ENCODE data around the gene HOXD11.

The HOXD11 gene

DNA sequence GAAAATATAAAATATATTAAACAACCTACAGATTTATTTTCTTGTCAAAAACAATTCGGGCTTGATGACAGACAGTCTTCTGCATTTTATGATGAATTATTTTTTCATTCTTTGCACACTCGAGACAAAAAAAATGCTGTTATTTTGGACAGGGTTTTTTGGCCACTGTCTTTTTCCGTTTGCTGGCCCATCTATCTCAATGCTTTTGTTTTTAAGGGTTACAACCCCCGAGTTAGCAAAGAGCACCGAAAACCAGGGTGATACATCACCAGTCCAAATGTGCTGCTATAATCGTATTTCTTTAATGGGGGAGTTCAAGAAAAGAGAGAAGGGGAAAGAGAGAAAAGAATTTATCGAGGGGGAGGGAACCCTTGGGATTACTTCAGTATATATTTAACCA is 31.0 kb upstream of the HOXD11 start:
- DNase-seq (ENCODE audit: low spot score): no peak
- TF ChIP-seq, protein P1, sequence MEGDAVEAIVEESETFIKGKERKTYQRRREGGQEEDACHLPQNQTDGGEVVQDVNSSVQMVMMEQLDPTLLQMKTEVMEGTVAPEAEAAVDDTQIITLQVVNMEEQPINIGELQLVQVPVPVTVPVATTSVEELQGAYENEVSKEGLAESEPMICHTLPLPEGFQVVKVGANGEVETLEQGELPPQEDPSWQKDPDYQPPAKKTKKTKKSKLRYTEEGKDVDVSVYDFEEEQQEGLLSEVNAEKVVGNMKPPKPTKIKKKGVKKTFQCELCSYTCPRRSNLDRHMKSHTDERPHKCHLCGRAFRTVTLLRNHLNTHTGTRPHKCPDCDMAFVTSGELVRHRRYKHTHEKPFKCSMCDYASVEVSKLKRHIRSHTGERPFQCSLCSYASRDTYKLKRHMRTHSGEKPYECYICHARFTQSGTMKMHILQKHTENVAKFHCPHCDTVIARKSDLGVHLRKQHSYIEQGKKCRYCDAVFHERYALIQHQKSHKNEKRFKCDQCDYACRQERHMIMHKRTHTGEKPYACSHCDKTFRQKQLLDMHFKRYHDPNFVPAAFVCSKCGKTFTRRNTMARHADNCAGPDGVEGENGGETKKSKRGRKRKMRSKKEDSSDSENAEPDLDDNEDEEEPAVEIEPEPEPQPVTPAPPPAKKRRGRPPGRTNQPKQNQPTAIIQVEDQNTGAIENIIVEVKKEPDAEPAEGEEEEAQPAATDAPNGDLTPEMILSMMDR (conservative IDR thresholded peaks at IDR 0.05; ENCODE audit: low read depth): no peak
- ChIA-PET POLR2A (ENCODE audit: low non-redundant PET) (no interaction called here), CTCF (no interaction called here)
- H3K27ac ChIP-seq: no peak overlapping the region

- ChIA-PET CTCF (no interaction called here), POLR2A (ENCODE audit: low non-redundant PET) (no interaction called here)
- no peak overlapping the region for H3K27ac ChIP-seq
- TF ChIP-seq, protein P1 (conservative IDR thresholded peaks at IDR 0.05; ENCODE audit: low read depth): no peak
- DNase-seq (ENCODE audit: low spot score): no peak
Measured at GRCh38 chr2:176076796-176077195, 30.3 kb upstream of the HOXD11 start.

DNA sequence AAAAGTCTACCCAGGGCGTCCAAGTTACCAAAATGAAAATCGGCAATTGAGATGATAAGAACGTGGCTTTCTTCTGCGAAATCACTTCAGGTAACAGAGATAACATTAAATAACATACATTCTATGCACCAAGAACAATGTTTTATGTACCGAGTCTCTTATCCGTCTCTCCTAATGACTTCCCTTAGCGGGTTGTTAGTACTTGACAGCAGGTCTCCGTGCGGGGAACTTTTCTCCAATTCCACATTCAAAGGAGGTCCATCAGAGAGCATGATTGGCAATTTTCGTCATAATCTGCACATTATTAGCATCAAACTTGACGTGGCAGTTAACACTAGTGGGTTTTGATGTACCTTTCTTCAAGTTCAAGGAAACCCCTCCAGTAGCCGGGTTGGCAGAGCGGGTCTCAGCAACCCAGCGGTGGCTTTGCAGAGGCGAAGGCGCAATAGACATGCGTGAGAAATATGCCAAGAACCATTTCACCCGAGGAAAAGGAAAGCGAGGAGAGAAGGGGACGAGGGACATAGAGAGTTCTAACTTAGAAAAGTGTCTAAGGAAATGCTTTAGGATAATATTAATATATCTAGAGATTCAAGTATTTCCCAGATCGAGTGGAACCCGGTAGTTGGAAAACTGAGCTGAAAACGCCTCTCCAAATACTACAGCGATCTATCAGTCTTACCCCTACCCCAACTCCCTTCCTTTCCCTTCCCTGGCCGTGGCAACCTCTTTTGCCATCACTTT is 28.4 kb upstream of the HOXD11 start:
- TF ChIP-seq, protein P1 (conservative IDR thresholded peaks at IDR 0.05; ENCODE audit: low read depth): no peak
- POLR2A ChIA-PET (ENCODE audit: low non-redundant PET): no interaction called here
- H3K27ac ChIP-seq: no peak overlapping the region
- CTCF ChIA-PET: interaction anchor here (0.5 to 2.0 kb wide), 10 partner anchors 18 to 713 kb away, joined by 3 to 16 read pairs (median 4); no protein-coding TSS in a partner anchor
- no peak for DNase-seq (ENCODE audit: low spot score)

DNA sequence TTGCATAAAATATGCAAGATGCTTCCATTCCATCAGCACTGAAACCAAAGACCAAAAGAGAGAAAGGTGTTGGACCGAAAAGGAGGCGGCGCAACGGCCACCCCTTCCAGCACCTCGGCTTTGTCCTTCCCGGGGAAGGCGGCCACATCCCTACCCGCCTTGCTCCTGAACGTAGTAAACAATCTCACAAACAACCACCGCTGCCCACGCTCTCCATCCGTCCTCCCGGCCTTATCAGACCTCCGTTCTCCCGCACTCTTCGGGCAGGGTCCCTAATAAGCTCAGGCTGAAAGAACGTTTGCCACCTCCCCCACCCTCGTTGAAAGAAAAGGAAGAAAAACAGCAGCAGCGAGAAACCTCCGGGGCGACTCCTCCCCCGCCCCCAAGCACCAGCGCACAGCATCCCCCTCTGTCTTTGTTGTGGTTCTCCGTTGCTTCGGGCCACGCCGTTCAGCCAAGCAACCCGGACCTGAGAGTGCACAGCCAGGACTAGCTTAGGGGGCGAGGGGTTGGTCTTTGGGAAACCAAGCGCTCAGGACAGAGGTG is 27.7 kb upstream of the HOXD11 start:
- CTCF ChIA-PET: interaction anchor here (0.6 to 2.0 kb wide), 12 partner anchors 10 to 984 kb away, joined by 3 to 16 read pairs (median 4); no protein-coding TSS in a partner anchor
- TF ChIP-seq, protein P1 (conservative IDR thresholded peaks at IDR 0.05; ENCODE audit: low read depth): no peak
- no peak overlapping the region for H3K27ac ChIP-seq
- POLR2A ChIA-PET (ENCODE audit: low non-redundant PET): no interaction called here
- no peak for DNase-seq (ENCODE audit: low spot score)

- DNase-seq (ENCODE audit: low spot score): peak; percentile 59
- TF ChIP-seq, protein P1 (conservative IDR thresholded peaks at IDR 0.05; ENCODE audit: low read depth): peak; percentile 75
- no peak overlapping the region for H3K27ac ChIP-seq
- CTCF ChIA-PET: interaction anchor here (0.6 to 2.0 kb wide), 10 partner anchors 9 to 1120 kb away, joined by 3 to 16 read pairs (median 3); no protein-coding TSS in a partner anchor
- POLR2A ChIA-PET (ENCODE audit: low non-redundant PET): no interaction called here
Measured at GRCh38 chr2:176079831-176080539, 27.1 kb upstream of the HOXD11 start.

DNA sequence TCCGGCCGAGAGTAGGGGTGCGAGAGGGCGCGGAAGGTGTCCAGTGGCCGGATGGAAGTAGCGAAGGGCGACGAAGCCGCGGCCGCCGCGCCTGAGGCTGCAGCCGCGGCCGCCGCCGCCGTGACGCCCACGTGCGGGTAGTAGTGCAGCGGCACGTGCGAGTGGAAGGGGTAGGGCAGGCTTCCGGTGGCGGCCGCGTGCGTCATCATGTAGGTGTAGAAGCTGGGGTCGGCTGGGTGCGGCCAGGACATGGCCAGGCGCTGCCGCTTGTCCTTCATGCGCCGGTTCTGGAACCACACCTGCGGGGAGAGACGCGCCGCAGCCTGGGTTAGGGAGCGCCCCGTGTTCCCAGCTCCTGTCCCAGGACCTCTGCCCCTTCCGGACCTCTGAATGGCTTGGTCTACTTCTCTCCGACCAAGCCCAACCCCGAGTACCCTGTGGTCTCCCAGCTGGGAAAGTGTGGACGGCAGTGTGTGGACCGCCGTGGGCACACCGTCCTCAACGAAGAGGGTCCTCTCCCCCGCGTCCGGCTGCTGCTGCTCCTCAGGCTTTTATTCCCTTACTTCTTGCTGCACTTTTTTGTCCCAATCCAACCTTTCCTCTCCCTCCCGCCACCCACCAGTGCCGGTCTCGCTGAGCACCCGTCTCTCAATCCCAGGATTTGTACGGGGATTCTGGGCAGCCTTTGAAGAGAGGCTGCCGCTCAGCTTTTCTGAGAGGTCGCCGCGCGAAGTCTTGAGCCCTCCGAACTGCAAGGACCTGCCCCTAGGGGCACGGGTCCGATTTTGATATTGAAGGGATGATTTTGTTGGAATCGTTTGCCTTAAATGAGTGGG is 26.3 kb upstream of the HOXD11 start:
- POLR2A ChIA-PET (ENCODE audit: low non-redundant PET): no interaction called here
- TF ChIP-seq, protein P1 (conservative IDR thresholded peaks at IDR 0.05; ENCODE audit: low read depth): no peak
- H3K27ac ChIP-seq: no peak overlapping the region
- DNase-seq (ENCODE audit: low spot score): peak; percentile 43
- CTCF ChIA-PET: interaction anchor here (0.6 to 2.0 kb wide), 7 partner anchors 16 to 1119 kb away, joined by 3 to 16 read pairs (median 4); no protein-coding TSS in a partner anchor

Measured in RWPE1 (cell line).